SH-SY5Y (cell line): ENCODE data around the gene CLP1.

Experiments used
- GATA2 ChIP-seq: IDR thresholded peaks from 2 replicates; pipeline ENCODE4 v1.6.1; 2011; ENCODE audit warnings: mild to moderate bottlenecking, low read depth, low read length
- GATA3 ChIP-seq: IDR thresholded peaks from 2 replicates; pipeline ENCODE4 v1.6.1; 2011; ENCODE audit warnings: low read depth, mild to moderate bottlenecking, low read length, moderate library complexity

DNA sequence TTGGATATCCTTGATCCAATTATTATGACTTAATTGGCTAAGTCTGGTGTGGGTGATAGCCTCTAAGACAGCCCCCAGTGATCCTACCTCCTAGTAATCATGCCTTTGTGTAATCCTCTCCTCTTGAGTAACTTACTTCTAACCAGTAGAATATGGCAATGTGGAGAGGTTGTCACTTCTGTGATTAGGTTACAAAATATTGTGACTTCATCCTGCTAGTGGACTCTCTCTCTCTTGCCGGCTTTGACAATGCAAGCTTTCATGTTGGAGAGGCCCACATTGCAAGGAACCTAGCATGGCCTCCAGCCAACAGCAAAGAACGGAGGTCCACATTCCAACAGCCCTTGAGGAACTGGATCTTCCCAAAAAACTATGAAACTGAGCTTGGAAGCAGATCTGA lies 27.4 kb upstream of the CLP1 start:
- TF ChIP-seq GATA2 (no peak), GATA3 (no peak)
